MM.1S (cell line): Measurements from ENCODE around the gene SMOC2.

ENCODE experiments used
- EZH2 ChIP-seq: fragments of 300-600 bp; sonication (generic); optimal IDR thresholded peaks from 2 replicates; pipeline ENCODE3; 2017; ENCODE audit warnings: low read depth, mild to moderate bottlenecking, antibody characterized with exemption, low read length, mixed read lengths
- EZH2phosphoT487 ChIP-seq: fragments of 300-600 bp; sonication (generic); IDR thresholded peaks from 2 replicates; pipeline ENCODE4 v1.6.1; 2018; ENCODE audit warnings: antibody characterized with exemption, low read length
- TF ChIP-seq, protein P1 (sequence below): fragments of 300-600 bp; sonication (generic); IDR thresholded peaks from 2 replicates; pipeline ENCODE4 v1.5.1; 2016; ENCODE audit warnings: antibody characterized with exemption, low read length, mixed read lengths

GRCh38 chr6:168518867-168519266 is 77.9 kb downstream of the SMOC2 start:
- TF ChIP-seq EZH2phosphoT487 (no peak), EZH2 (no peak)
- TF ChIP-seq, protein P1, sequence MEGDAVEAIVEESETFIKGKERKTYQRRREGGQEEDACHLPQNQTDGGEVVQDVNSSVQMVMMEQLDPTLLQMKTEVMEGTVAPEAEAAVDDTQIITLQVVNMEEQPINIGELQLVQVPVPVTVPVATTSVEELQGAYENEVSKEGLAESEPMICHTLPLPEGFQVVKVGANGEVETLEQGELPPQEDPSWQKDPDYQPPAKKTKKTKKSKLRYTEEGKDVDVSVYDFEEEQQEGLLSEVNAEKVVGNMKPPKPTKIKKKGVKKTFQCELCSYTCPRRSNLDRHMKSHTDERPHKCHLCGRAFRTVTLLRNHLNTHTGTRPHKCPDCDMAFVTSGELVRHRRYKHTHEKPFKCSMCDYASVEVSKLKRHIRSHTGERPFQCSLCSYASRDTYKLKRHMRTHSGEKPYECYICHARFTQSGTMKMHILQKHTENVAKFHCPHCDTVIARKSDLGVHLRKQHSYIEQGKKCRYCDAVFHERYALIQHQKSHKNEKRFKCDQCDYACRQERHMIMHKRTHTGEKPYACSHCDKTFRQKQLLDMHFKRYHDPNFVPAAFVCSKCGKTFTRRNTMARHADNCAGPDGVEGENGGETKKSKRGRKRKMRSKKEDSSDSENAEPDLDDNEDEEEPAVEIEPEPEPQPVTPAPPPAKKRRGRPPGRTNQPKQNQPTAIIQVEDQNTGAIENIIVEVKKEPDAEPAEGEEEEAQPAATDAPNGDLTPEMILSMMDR = no peak
